Keratinocyte (primary cell): ENCODE data around the gene CENPS. TPM values are rescaled to one million over a fixed set of nuclear protein-coding genes. Genes with fewer than 3 reads are reported as not detected.

Source experiments
- DNase-seq: peaks from one replicate; pipeline ENCODE4 v3.0.0-alpha.2; 2011; ENCODE audit warnings: low read depth, missing footprints, low spot score
- FAIRE-seq: peaks from 2 replicates; lab custom pipeline; 2011; peaks lifted over from hg19 to GRCh38; lab: Jason Lieb, UNC
- H2AFZ ChIP-seq: 2 replicates; pipeline ENCODE4 v1.6.0; 2012; ENCODE audit warnings: low read length, control low read depth, inconsistent platforms; ENCODE audit not compliant: control insufficient read depth
- H3K27ac ChIP-seq: 2 replicates; pipeline ENCODE4 v1.5.1; 2011; ENCODE audit warnings: low read length; ENCODE audit not compliant: control insufficient read depth, insufficient read depth
- H3K27me3 ChIP-seq: 3 replicates; pipeline ENCODE4 v1.6.0; 2011; ENCODE audit warnings: low read length; ENCODE audit not compliant: control insufficient read depth, insufficient read depth; ENCODE audit errors: extremely low read depth
- H3K36me3 ChIP-seq, 2 experiments: 2 replicates in 1 of 2; 3 replicates in 1 of 2; pipeline ENCODE4 v1.5.1; 2011; ENCODE audit warnings: low read length in 2 of 2, mild to moderate bottlenecking in 1 of 2; ENCODE audit not compliant: control insufficient read depth in 2 of 2, insufficient read depth in 2 of 2; ENCODE audit errors: extremely low read depth in 1 of 2
- H3K4me1 ChIP-seq: 3 replicates; pipeline ENCODE4 v1.5.1; 2011; ENCODE audit warnings: low read length; ENCODE audit not compliant: control insufficient read depth, insufficient read depth; ENCODE audit errors: extremely low read depth
- H3K4me2 ChIP-seq: 3 replicates; pipeline ENCODE4 v1.6.0; 2011; ENCODE audit warnings: low read depth, low read length; ENCODE audit not compliant: control insufficient read depth, insufficient read depth; ENCODE audit errors: extremely low read depth
- H3K4me3 ChIP-seq, 3 experiments: fragments of 200-600 bp in 1 of 3; sonication (generic) in 1 of 3; 2 replicates in 2 of 3; 3 replicates in 1 of 3; pipeline ENCODE4 v1.5.1; 2011 to 2016; ENCODE audit warnings: low read length in 3 of 3, mild to moderate bottlenecking in 3 of 3, control low read depth in 2 of 3, inconsistent platforms in 1 of 3, low read depth in 1 of 3, mixed read lengths in 1 of 3, mixed run types in 1 of 3, moderate library complexity in 1 of 3; ENCODE audit not compliant: control insufficient read depth in 2 of 3, insufficient read depth in 2 of 3; ENCODE audit errors: extremely low read depth in 1 of 3
- H3K79me2 ChIP-seq: 2 replicates; pipeline ENCODE4 v1.6.0; 2012; ENCODE audit warnings: low read length; ENCODE audit not compliant: control insufficient read depth, insufficient read depth
- H3K9ac ChIP-seq: 3 replicates; pipeline ENCODE4 v1.6.0; 2011; ENCODE audit warnings: low read length; ENCODE audit not compliant: control insufficient read depth, insufficient read depth; ENCODE audit errors: extremely low read depth
- H3K9me1 ChIP-seq: 3 replicates; pipeline ENCODE4 v1.6.0; 2011; ENCODE audit warnings: low read length; ENCODE audit not compliant: control insufficient read depth, insufficient read depth; ENCODE audit errors: extremely low read depth
- H3K9me3 ChIP-seq: 2 replicates; pipeline ENCODE4 v1.5.1; 2012; ENCODE audit warnings: low read depth, low read length; ENCODE audit not compliant: control insufficient read depth
- H4K20me1 ChIP-seq: 3 replicates; pipeline ENCODE4 v1.6.0; 2011; ENCODE audit warnings: low read length; ENCODE audit not compliant: control insufficient read depth, insufficient read depth; ENCODE audit errors: extremely low read depth
- EZH2 ChIP-seq: IDR thresholded peaks from one replicate; pipeline ENCODE4 v1.6.1; 2012; ENCODE audit warnings: inconsistent platforms, mild to moderate bottlenecking, low read length, moderate library complexity
- dilution Hi-C: fragments of 300-500 bp; cut with MboI; formaldehyde crosslinking; loops from one replicate; pipeline ENCODE4 v1.7.0; 2020; ENCODE audit warnings: low sequenced_read_pairs; ENCODE audit not compliant: extremely low pct_ligation_motif_present
- polyA plus RNA-seq, 5 experiments: library from polyadenylated mRNA; depleted of rRNA in 3 of 5; stranded (reverse) in 3 of 5; stranded (forward) in 1 of 5; unstranded in 1 of 5; fragments of >200 nt; gene quantifications; 1 replicate in 1 of 5; 2 replicates in 3 of 5; 3 replicates in 1 of 5; pipeline versions ENCODE4 v1.2.1 to v1.2.3, GENCODE V29; 2011 to 2012; ENCODE audit warnings: missing spikeins in 2 of 5, low read depth in 1 of 5, low replicate concordance in 1 of 5
- TF ChIP-seq, protein P1 (sequence below), 3 experiments: IDR thresholded peaks in 1 of 3; conservative IDR thresholded peaks in 1 of 3; optimal IDR thresholded peaks in 1 of 3; 2 replicates in 2 of 3; 3 replicates in 1 of 3; pipeline versions ENCODE3 to v1.5.1; 2011; ENCODE audit warnings: low read length in 3 of 3, mild to moderate bottlenecking in 3 of 3, moderate library complexity in 2 of 3, control low read depth in 1 of 3, inconsistent platforms in 1 of 3; ENCODE audit not compliant: insufficient read depth in 2 of 3; ENCODE audit errors: extremely low read depth in 1 of 3

Gene CENPS
- polyA plus RNA-seq, 1 donor (not counting 4 experiments of a cell fraction or from before 2014, with no cell fraction given) = 10.3 TPM

DNA sequence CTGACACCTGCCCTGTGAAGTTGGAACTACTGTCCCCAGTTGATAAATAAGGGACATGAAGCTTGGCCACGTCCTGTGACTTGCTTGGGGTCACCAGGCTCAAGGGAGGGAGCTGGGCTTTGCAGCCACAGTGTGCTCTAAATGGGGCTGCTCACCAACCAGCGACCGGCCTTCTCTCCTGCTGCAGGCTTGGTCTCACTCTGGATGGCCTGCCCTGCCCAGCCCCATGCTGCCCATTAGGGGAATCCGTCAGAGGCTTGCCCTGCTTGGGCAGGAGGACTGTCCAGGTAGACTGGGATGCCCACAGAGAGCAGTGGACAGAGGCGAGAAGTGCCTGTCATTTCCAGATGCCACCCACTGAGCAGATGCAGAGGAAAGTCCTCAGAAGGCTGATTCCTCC is 1.2 kb upstream of the CENPS start:
- H3K9me1 ChIP-seq = no peaks in the 10 kb centered on the region
- no peak overlapping the region for H3K4me2 ChIP-seq
- H3K27me3 ChIP-seq = no peaks in the 10 kb centered on the region
- peaks cover 12% of the 10 kb centered on the region for H3K4me1 ChIP-seq
- H3K36me3 ChIP-seq = no peaks in the 10 kb centered on the region
- no peak overlapping the region for H3K4me3 ChIP-seq
- no peak for TF ChIP-seq EZH2
- TF ChIP-seq, protein P1, sequence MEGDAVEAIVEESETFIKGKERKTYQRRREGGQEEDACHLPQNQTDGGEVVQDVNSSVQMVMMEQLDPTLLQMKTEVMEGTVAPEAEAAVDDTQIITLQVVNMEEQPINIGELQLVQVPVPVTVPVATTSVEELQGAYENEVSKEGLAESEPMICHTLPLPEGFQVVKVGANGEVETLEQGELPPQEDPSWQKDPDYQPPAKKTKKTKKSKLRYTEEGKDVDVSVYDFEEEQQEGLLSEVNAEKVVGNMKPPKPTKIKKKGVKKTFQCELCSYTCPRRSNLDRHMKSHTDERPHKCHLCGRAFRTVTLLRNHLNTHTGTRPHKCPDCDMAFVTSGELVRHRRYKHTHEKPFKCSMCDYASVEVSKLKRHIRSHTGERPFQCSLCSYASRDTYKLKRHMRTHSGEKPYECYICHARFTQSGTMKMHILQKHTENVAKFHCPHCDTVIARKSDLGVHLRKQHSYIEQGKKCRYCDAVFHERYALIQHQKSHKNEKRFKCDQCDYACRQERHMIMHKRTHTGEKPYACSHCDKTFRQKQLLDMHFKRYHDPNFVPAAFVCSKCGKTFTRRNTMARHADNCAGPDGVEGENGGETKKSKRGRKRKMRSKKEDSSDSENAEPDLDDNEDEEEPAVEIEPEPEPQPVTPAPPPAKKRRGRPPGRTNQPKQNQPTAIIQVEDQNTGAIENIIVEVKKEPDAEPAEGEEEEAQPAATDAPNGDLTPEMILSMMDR (optimal IDR thresholded peaks at IDR 0.05 in 1 of 3, IDR thresholded peaks at IDR 0.05 in 1 of 3, conservative IDR thresholded peaks at IDR 0.05 in 1 of 3; ENCODE audit: extremely low read depth in 1 of 3, insufficient read depth in 2 of 3, low read length in 3 of 3) = no peak
- no peaks in the 10 kb centered on the region for H3K9me3 ChIP-seq
- DNase-seq (no peak), FAIRE-seq (no peak)
- H3K79me2 ChIP-seq = peaks cover 10% of the 10 kb centered on the region
- H3K9ac ChIP-seq = no peak overlapping the region
- no peaks in the 10 kb centered on the region for H4K20me1 ChIP-seq
- no peak overlapping the region for H2AFZ ChIP-seq
- H3K27ac ChIP-seq = no peak overlapping the region
- dilution Hi-C loops = no loop called here

DNA sequence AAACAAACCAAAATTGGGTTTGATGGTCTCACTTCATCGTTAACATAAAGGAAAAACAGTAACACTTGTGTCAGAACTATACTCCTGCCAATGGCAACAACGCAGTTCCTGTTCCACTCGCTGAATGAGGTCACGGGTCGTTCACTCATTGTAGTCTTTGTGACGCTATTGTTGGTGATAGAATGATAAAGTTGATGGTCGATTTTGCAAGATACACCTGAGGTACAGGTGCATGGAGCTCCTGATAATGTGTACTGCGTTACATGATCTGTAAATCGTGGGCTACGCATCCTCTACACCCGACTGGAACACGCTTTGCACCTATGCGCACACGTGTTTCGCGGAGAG is 391 bp upstream of the CENPS start:
- Histone ChIP-seq H3K4me2 (peak overlapping the region; percentile 99), H3K4me3 (peak overlapping the region; percentile 72 to 90 (median 80)), H3K79me2 (peaks cover 10% of the 10 kb centered on the region), H3K9ac (peak overlapping the region; percentile 93), H3K27me3 (no peaks in the 10 kb centered on the region), H4K20me1 (no peaks in the 10 kb centered on the region), H3K4me1 (peaks cover 12% of the 10 kb centered on the region), H3K36me3 (no peaks in the 10 kb centered on the region), H2AFZ (peak overlapping the region; percentile 99), H3K9me3 (no peaks in the 10 kb centered on the region), H3K27ac (peak overlapping the region; percentile 79), H3K9me1 (no peaks in the 10 kb centered on the region)
- no peak for FAIRE-seq
- no peak for TF ChIP-seq EZH2
- TF ChIP-seq, protein P1 (optimal IDR thresholded peaks at IDR 0.05 in 1 of 3, IDR thresholded peaks at IDR 0.05 in 1 of 3, conservative IDR thresholded peaks at IDR 0.05 in 1 of 3; ENCODE audit: extremely low read depth in 1 of 3, insufficient read depth in 2 of 3, low read length in 3 of 3) = no peak
- dilution Hi-C loops = no loop called here
- DNase-seq = no peak
